ENCODE results near the gene SLC38A11.

- no peak for TF ChIP-seq CTCF (IDR thresholded peaks at IDR 0.05)
- no peak for TF ChIP-seq POLR2AphosphoS5 (IDR thresholded peaks at IDR 0.05; ENCODE audit: insufficient read depth in 1 of 2, low read depth in 1 of 2)
Measured at GRCh38 chr2:164875334-164876205, 79.8 kb downstream of the SLC38A11 start.

All from vagina (tissue), 2 donors.